BJ (cell line): Measurements from ENCODE around the gene LILRA2. TPM values are rescaled to one million over a fixed set of nuclear protein-coding genes. Genes with fewer than 3 reads are reported as not detected.

ENCODE experiments used
- CTCF ChIA-PET: fragments of 350-600 bp; formaldehyde crosslinking; extraction: SDS; loops from one replicate; lab custom pipeline; 2021; ENCODE audit warnings: antibody characterized with exemption, inconsistent platforms; lab: Yijun Ruan, JAX
- POLR2A ChIA-PET: fragments of 300-600 bp; sonication (Branson Sonifier 250); formaldehyde crosslinking; extraction: SDS; loops from one replicate; lab custom pipeline; 2021; ENCODE audit warnings: antibody characterized with exemption; lab: Charles Lee
- DNase-seq: peaks from one replicate; pipeline ENCODE4 v3.0.0-alpha.2; 2011; ENCODE audit warnings: low read depth
- H3K27me3 ChIP-seq: 2 replicates; pipeline ENCODE4 v1.6.0; 2011; ENCODE audit warnings: low read length; ENCODE audit not compliant: control insufficient read depth, insufficient read depth
- H3K36me3 ChIP-seq: 2 replicates; pipeline ENCODE4 v1.5.1; 2011; ENCODE audit warnings: low read length; ENCODE audit not compliant: control insufficient read depth, insufficient read depth
- H3K4me3 ChIP-seq: 2 replicates; pipeline ENCODE4 v1.5.1; 2011; ENCODE audit warnings: low read depth, mild to moderate bottlenecking, control low read depth, low read length
- CTCF ChIP-seq: IDR thresholded peaks from 2 replicates; pipeline ENCODE4 v1.5.1; 2011; ENCODE audit warnings: low read depth, mild to moderate bottlenecking, control low read depth, inconsistent platforms, low read length, moderate library complexity; ENCODE audit not compliant: insufficient read depth
- polyA plus RNA-seq: library from polyadenylated mRNA; depleted of rRNA; stranded (reverse); fragments of >200 nt; gene quantifications from 2 replicates; pipeline ENCODE4 v1.2.3, GENCODE V29; 2011

Gene LILRA2
- polyA plus RNA-seq, 1 experiment = not detected

DNA sequence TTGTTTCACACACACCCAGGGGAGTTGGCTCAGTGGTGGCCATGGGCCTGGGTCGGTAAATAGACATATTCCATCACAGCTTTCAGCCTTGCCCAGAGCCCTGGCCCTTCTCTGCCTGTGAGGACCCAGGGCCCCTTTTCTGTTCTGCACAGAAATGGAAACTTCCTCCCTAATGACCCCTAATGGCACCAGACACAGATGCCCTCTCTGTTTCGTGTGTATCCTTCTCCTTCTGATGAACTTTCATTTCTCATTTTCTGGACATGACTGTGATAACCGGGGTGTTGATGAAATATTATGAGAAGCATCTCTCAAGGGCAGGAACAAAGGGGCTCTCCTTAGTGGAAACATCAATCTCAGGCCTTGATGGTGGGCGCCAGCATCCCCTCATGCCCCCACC lies 32.6 kb downstream of the LILRA2 start:
- H3K4me3 ChIP-seq = no peak overlapping the region
- DNase-seq = no peak
- ChIA-PET POLR2A (no interaction called here), CTCF (no interaction called here)
- H3K27me3 ChIP-seq = no peaks in the 10 kb centered on the region
- TF ChIP-seq CTCF = no peak
- H3K36me3 ChIP-seq = no peaks in the 10 kb centered on the region

DNA sequence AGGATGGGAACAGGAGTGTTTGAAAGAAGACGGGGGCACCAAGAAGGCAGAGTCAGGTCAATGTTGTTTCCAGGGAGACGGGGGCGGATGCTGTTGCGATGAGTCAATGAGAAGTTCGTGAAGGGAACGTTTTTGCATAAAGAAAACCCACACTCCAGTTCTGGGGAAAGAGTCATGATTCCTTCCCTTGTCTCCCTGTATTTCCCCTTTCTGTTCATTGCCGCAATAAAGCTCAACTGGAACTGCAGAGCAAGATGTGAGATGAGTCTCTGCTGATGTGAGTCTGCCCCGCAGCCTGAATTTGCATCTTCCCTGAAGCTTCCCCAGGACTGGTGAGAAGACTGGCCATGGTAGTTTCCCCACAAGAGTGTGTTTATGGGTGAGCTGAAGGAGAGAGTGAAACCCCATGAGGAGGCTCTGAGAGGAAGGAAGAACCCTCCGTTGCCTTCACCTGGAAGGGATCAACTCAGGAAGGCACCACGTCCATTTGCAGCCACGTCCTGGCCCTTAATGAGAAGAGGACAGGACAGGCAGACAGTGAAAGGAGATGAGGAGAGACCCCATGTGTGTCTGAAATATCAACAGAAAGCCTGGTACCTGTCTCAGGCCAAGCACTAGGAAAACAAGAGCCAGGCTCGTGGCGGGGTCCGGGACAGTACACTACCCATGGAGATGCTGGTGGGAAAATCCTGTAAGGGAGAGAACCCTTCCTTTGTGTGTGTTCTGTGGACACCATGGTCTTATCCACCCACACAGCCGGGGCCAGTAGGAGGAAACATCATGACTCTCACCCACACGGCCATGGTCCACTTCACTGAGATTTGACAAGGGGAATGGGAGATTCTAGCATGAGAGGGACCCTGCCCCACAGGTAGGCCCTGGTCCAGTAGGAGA lies 33.5 kb downstream of the LILRA2 start:
- POLR2A ChIA-PET = no interaction called here
- no peak for TF ChIP-seq CTCF
- Histone ChIP-seq H3K27me3 (no peaks in the 10 kb centered on the region), H3K36me3 (no peaks in the 10 kb centered on the region), H3K4me3 (no peak overlapping the region)
- CTCF ChIA-PET = no interaction called here
- no peak for DNase-seq

DNA sequence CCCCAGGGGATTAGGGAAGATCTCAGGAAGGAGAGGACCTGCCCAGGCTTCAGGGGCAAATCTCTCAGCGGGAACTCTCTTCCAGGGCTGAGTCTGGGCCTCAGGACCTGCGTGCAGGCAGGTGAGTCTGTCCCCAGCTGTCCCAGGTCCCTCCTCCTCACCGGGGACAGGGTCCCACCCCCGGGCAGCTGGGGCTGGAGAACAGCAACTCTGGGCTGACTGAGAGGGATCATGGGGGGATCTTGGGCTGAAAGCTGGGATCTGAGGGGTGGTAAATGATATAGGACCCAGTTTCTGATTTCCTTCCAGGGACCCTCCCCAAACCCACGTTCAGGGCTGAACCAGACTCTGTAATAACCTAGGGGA lies 34.2 kb downstream of the LILRA2 start:
- ChIA-PET POLR2A (no interaction called here), CTCF (no interaction called here)
- DNase-seq = no peak
- no peaks in the 10 kb centered on the region for H3K27me3 ChIP-seq
- no peak for TF ChIP-seq CTCF
- H3K36me3 ChIP-seq = no peaks in the 10 kb centered on the region
- H3K4me3 ChIP-seq = no peak overlapping the region

- no peak for TF ChIP-seq CTCF
- Histone ChIP-seq H3K36me3 (no peaks in the 10 kb centered on the region), H3K4me3 (no peak overlapping the region), H3K27me3 (no peaks in the 10 kb centered on the region)
- CTCF ChIA-PET = no interaction called here
- DNase-seq = no peak
- POLR2A ChIA-PET = no interaction called here
Observed at GRCh38 chr19:54608205-54608604, 34.6 kb downstream of the LILRA2 start.

- POLR2A ChIA-PET = no interaction called here
- TF ChIP-seq CTCF = no peak
- no peak for DNase-seq
Observed at GRCh38 chr19:54608792-54609191, 35.2 kb downstream of the LILRA2 start.

More at GRCh38 chr19:54608792-54609191, 35.2 kb downstream of the LILRA2 start:
- CTCF ChIA-PET = no interaction called here
- Histone ChIP-seq H3K36me3 (no peaks in the 10 kb centered on the region), H3K4me3 (no peak overlapping the region), H3K27me3 (no peaks in the 10 kb centered on the region)
